HG03565 (cell line): Measurements from ENCODE around the gene CLRN3.

Experiments
- ATAC-seq: cut with Tn5 transposase; IDR thresholded peaks from one replicate; pipeline ENCODE4 v1.9.1; 2021; ENCODE audit warnings: mild to moderate bottlenecking, moderate library complexity; ENCODE audit not compliant: unreplicated experiment

The CLRN3 gene

GRCh38 chr10:127919418-127920271 lies 26.9 kb upstream of the CLRN3 start:
- no peak for ATAC-seq

- no peak for ATAC-seq
These were observed 25.8 kb upstream of the CLRN3 start for GRCh38 chr10:127918572-127918971.

GRCh38 chr10:127916826-127917225 lies 24.1 kb upstream of the CLRN3 start:
- ATAC-seq = no peak

- ATAC-seq = no peak
These were observed 22.6 kb upstream of the CLRN3 start for GRCh38 chr10:127915324-127915723.

GRCh38 chr10:127913368-127913759 lies 20.6 kb upstream of the CLRN3 start:
- ATAC-seq = no peak

GRCh38 chr10:127912607-127913367 lies 20.0 kb upstream of the CLRN3 start:
- ATAC-seq = no peak

- ATAC-seq = no peak
These were observed 19.1 kb upstream of the CLRN3 start for GRCh38 chr10:127911867-127912257.

- no peak for ATAC-seq
These were observed 18.6 kb upstream of the CLRN3 start for GRCh38 chr10:127911218-127911866.

GRCh38 chr10:127910464-127910770 lies 17.7 kb upstream of the CLRN3 start:
- ATAC-seq = no peak

- no peak for ATAC-seq
These were observed 17.1 kb upstream of the CLRN3 start for GRCh38 chr10:127909716-127910463.

- no peak for ATAC-seq
These were observed 16.2 kb upstream of the CLRN3 start for GRCh38 chr10:127908959-127909267.

- no peak for ATAC-seq
These were observed 15.6 kb upstream of the CLRN3 start for GRCh38 chr10:127908106-127908958.

GRCh38 chr10:127907411-127908105 lies 14.8 kb upstream of the CLRN3 start:
- no peak for ATAC-seq

GRCh38 chr10:127906548-127907377 lies 14.0 kb upstream of the CLRN3 start, which contains the start of gene PTPRE:
Gene PTPRE (plus strand): TSS chr10:127907103. CDS start chr10:128040882, 133,779 bp downstream.
- peak; percentile 78 for ATAC-seq

GRCh38 chr10:127905848-127906261 lies 13.1 kb upstream of the CLRN3 start:
- ATAC-seq = no peak

- ATAC-seq = no peak
These were observed 12.5 kb upstream of the CLRN3 start for GRCh38 chr10:127905001-127905847.

- ATAC-seq = no peak
These were observed 11.7 kb upstream of the CLRN3 start for GRCh38 chr10:127904311-127905000.
